KMS-11 (cell line): ENCODE data around the gene SCN1A.

Experiments
- H2AFZ ChIP-seq: fragments of 200-600 bp; sonication (generic); 2 replicates; pipeline ENCODE4 v1.6.1; 2016; ENCODE audit warnings: antibody characterized with exemption, mixed run types, low read depth
- H3K27ac ChIP-seq: fragments of 200-600 bp; sonication (generic); 2 replicates; pipeline ENCODE4 v1.6.1; 2016; ENCODE audit warnings: mild to moderate bottlenecking, mixed run types
- H3K27me3 ChIP-seq: fragments of 200-600 bp; sonication (generic); 2 replicates; pipeline ENCODE4 v1.6.1; 2017; ENCODE audit warnings: mild to moderate bottlenecking, low read depth, mixed run types, moderate library complexity; ENCODE audit not compliant: insufficient read depth
- H3K36me3 ChIP-seq: fragments of 200-600 bp; sonication (generic); 2 replicates; pipeline ENCODE4 v1.6.1; 2017; ENCODE audit warnings: mild to moderate bottlenecking, mixed run types; ENCODE audit not compliant: insufficient read depth
- H3K4me1 ChIP-seq: fragments of 200-600 bp; sonication (generic); 2 replicates; pipeline ENCODE4 v1.6.1; 2016; ENCODE audit warnings: mild to moderate bottlenecking, low read depth, mixed run types; ENCODE audit not compliant: poor library complexity, severe bottlenecking
- H3K4me2 ChIP-seq: fragments of 200-600 bp; sonication (generic); 2 replicates; pipeline ENCODE4 v1.7.0; 2016; ENCODE audit warnings: mild to moderate bottlenecking, mixed run types
- H3K4me3 ChIP-seq: fragments of 200-600 bp; sonication (generic); IDR thresholded peaks from 2 replicates; pipeline ENCODE4 v1.6.1; 2017; ENCODE audit warnings: low read depth, low read length, mixed read lengths; ENCODE audit not compliant: insufficient read depth
- H3K79me2 ChIP-seq: fragments of 200-600 bp; sonication (generic); 2 replicates; pipeline ENCODE4 v1.6.1; 2016; ENCODE audit warnings: low read depth, mixed run types; ENCODE audit not compliant: insufficient read depth
- H3K9ac ChIP-seq: fragments of 200-600 bp; sonication (generic); 2 replicates; pipeline ENCODE4 v1.6.1; 2016; ENCODE audit warnings: mild to moderate bottlenecking, mixed run types
- H4K20me1 ChIP-seq: fragments of 200-600 bp; sonication (generic); 2 replicates; pipeline ENCODE4 v1.6.1; 2016; ENCODE audit warnings: mild to moderate bottlenecking, mixed run types; ENCODE audit not compliant: insufficient read depth
- CTCF ChIP-seq: fragments of 200-600 bp; sonication (generic); conservative IDR thresholded peaks from 2 replicates; pipeline ENCODE4 v1.6.1; 2017; ENCODE audit warnings: low read depth, mild to moderate bottlenecking, antibody characterized with exemption, low read length, moderate library complexity, mixed read lengths

The SCN1A gene

DNA sequence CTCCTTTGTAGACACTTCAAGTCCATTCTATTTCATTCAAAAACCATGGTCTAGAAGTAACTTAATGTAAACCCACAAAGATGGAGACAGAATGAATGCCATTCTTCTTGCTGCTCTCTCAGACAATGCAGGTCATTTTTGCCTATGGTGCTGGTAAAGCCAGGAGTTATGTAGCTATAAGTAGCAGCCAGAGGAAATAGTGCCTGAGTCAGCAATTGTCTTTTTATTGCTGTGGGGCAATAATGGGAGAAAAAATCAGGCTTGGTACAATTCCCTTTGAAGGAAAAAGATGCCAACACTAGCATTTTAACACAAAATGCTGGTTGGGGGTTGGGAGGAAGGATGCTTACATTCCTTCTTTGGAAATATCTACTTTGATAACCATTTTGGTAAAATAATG lies 43.5 kb downstream of the SCN1A start:
- Histone ChIP-seq H3K4me2 (no peak overlapping the region), H3K4me1 (no peaks in the 10 kb centered on the region), H3K4me3 (no peak overlapping the region), H3K79me2 (no peaks in the 10 kb centered on the region), H2AFZ (no peak overlapping the region), H3K36me3 (no peaks in the 10 kb centered on the region), H3K27ac (no peak overlapping the region), H3K27me3 (no peaks in the 10 kb centered on the region), H3K9ac (no peak overlapping the region), H4K20me1 (no peaks in the 10 kb centered on the region)
- no peak for TF ChIP-seq CTCF

- Histone ChIP-seq H3K9ac (no peak overlapping the region), H3K79me2 (no peaks in the 10 kb centered on the region), H3K36me3 (no peaks in the 10 kb centered on the region), H3K4me2 (no peak overlapping the region), H3K4me3 (no peak overlapping the region), H2AFZ (no peak overlapping the region), H3K4me1 (no peaks in the 10 kb centered on the region), H4K20me1 (no peaks in the 10 kb centered on the region), H3K27ac (no peak overlapping the region), H3K27me3 (no peaks in the 10 kb centered on the region)
- no peak for TF ChIP-seq CTCF
These were observed 45.1 kb downstream of the SCN1A start for GRCh38 chr2:166082736-166083135.

DNA sequence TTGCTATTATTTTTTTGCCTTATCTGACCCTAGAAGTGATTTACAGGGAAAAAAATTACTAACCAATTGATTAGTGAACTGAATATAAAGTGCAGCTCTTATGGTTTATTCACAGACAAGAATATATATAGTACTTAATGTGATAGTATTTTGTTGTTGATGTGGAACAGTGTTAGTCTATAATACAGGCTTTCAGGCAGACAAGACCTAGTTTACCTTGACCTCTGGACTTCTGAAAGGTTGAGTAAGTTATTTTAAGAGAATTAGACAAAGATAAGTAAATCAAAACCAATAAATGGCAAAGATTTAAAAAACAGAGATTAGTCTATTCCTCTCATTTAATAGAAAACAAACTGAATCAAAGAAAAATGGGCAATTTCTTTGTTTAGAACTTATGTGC lies 46.0 kb downstream of the SCN1A start:
- Histone ChIP-seq H4K20me1 (no peaks in the 10 kb centered on the region), H3K9ac (no peak overlapping the region), H2AFZ (no peak overlapping the region), H3K36me3 (no peaks in the 10 kb centered on the region), H3K4me3 (no peak overlapping the region), H3K79me2 (no peaks in the 10 kb centered on the region), H3K27me3 (no peaks in the 10 kb centered on the region), H3K4me1 (no peaks in the 10 kb centered on the region), H3K27ac (no peak overlapping the region), H3K4me2 (no peak overlapping the region)
- TF ChIP-seq CTCF, result no peak

GRCh38 chr2:166081131-166081632 lies 46.6 kb downstream of the SCN1A start:
- Histone ChIP-seq H3K4me2 (no peak overlapping the region), H3K27me3 (no peaks in the 10 kb centered on the region), H3K4me1 (no peaks in the 10 kb centered on the region), H3K27ac (no peak overlapping the region), H3K9ac (no peak overlapping the region), H3K36me3 (no peaks in the 10 kb centered on the region), H3K4me3 (no peak overlapping the region), H2AFZ (no peak overlapping the region), H3K79me2 (no peaks in the 10 kb centered on the region), H4K20me1 (no peaks in the 10 kb centered on the region)
- TF ChIP-seq CTCF, result no peak
